ENCODE measurements around the gene AHSG. TPM values are rescaled to one million over a fixed set of nuclear protein-coding genes. Genes with fewer than 3 reads are reported as not detected.

The AHSG gene
- total RNA-seq, 1 experiment from 2014 or later: not detected

DNA sequence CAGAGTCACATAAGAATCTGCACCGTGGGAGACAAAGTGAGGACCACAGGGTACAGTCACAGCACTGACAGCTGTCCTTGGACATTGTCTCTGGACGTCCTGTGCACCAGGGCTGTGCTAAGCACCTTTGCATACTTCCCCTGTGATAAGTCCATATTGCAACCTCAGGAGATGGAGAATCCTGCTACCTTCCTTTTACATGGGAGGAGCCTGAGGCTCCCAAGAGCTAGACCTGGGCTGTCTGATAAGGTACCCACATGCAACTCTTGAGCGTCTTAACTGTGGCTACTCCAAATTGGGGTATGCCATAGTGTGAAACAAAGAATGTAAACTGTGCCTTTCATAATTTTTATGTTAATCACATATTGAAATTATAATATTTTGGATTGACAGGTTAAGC is 24.8 kb downstream of the AHSG start:
- intact Hi-C loops (cut with micrococcal nuclease): no loop called here
- no peak overlapping the region for H3K27ac Mint-ChIP-seq (ENCODE audit: low read depth, unreplicated experiment)
- ChIA-PET POLR2A (interaction anchor here (0.7 to 2.4 kb wide), 5 partner anchors 15 to 148 kb away, joined by 3 to 11 read pairs (median 3); partner anchors contain the start of genes DNAJB11 and EIF4A2), CTCF (interaction anchor here (3.5 kb wide), 1 partner anchor 21 kb away, joined by 18 read pairs; no protein-coding TSS in a partner anchor)
- H3K27me3 Mint-ChIP-seq (ENCODE audit: insufficient read depth, unreplicated experiment): no peaks in the 10 kb centered on the region
- DNase-seq (ENCODE audit: unreplicated experiment): no peak
- no TSS peak for BruUV-seq (replicated peaks)
- H3K4me1 Mint-ChIP-seq (ENCODE audit: insufficient read depth, unreplicated experiment): peaks cover 39% of the 10 kb centered on the region
- no peaks in the 10 kb centered on the region for H3K9me3 Mint-ChIP-seq (ENCODE audit: unreplicated experiment)
- no peak overlapping the region for H3K4me3 Mint-ChIP-seq (ENCODE audit: unreplicated experiment)
- H3K36me3 Mint-ChIP-seq (ENCODE audit: insufficient read depth, unreplicated experiment): no peaks in the 10 kb centered on the region
- TF ChIP-seq, protein P1, sequence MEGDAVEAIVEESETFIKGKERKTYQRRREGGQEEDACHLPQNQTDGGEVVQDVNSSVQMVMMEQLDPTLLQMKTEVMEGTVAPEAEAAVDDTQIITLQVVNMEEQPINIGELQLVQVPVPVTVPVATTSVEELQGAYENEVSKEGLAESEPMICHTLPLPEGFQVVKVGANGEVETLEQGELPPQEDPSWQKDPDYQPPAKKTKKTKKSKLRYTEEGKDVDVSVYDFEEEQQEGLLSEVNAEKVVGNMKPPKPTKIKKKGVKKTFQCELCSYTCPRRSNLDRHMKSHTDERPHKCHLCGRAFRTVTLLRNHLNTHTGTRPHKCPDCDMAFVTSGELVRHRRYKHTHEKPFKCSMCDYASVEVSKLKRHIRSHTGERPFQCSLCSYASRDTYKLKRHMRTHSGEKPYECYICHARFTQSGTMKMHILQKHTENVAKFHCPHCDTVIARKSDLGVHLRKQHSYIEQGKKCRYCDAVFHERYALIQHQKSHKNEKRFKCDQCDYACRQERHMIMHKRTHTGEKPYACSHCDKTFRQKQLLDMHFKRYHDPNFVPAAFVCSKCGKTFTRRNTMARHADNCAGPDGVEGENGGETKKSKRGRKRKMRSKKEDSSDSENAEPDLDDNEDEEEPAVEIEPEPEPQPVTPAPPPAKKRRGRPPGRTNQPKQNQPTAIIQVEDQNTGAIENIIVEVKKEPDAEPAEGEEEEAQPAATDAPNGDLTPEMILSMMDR (IDR thresholded peaks at IDR 0.05; ENCODE audit: unreplicated experiment): no peak

GRCh38 chr3:186638259-186638658 is 25.4 kb downstream of the AHSG start:
- ChIA-PET CTCF (no interaction called here), POLR2A (interaction anchor here (1.0 to 2.4 kb wide), 3 partner anchors 16 to 145 kb away, joined by 3 to 11 read pairs (median 4); partner anchors contain the start of gene EIF4A2)
- no peak overlapping the region for H3K27ac Mint-ChIP-seq (ENCODE audit: low read depth, unreplicated experiment)
- no peak overlapping the region for H3K4me3 Mint-ChIP-seq (ENCODE audit: unreplicated experiment)
- no peaks in the 10 kb centered on the region for H3K9me3 Mint-ChIP-seq (ENCODE audit: unreplicated experiment)
- intact Hi-C loops (cut with micrococcal nuclease): no loop called here
- no peak for DNase-seq (ENCODE audit: unreplicated experiment)
- TF ChIP-seq, protein P1 (IDR thresholded peaks at IDR 0.05; ENCODE audit: unreplicated experiment): no peak
- no TSS peak for BruUV-seq (replicated peaks)
- H3K4me1 Mint-ChIP-seq (ENCODE audit: insufficient read depth, unreplicated experiment): peaks cover 43% of the 10 kb centered on the region
- no peaks in the 10 kb centered on the region for H3K36me3 Mint-ChIP-seq (ENCODE audit: insufficient read depth, unreplicated experiment)
- H3K27me3 Mint-ChIP-seq (ENCODE audit: insufficient read depth, unreplicated experiment): no peaks in the 10 kb centered on the region

DNA sequence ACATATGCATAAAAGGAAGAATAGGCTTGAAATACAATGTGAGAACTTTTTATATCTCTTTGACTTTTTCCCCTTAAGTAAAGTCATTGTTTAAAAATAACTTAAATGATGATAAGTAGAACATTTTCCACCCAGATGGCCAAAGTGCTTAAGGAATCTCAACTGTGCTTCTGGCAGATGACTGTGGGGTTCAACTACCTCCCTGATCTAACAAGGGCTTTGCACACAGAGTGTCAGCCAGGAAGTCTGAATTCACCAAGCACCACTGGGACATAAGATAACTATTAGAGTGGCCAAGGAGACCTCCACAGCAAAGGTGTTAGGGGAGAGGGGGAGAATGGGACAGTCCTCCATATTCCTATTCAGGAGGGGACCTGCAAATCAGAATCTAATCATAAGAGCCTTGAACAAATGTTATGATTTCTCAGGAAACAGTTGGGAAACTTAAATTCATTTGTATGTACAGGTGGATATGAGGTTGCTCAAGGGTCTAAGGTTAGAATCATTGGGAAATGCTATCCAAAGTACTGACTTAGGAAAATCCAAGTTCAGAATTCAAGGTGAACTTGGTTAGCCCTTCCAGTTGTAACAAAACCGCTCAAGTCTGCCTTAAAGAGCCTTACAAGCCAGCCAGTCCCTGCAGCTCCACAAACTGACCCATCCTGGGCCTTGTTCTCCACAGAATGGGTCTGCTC is 27.1 kb downstream of the AHSG start, which contains the start of gene FETUB:
FETUB (plus strand) TSS at position 622 of the 695 bp plus-strand sequence; CDS start at position 684, 62 bp downstream.
- BruUV-seq (replicated peaks): no TSS peak
- intact Hi-C loops (cut with micrococcal nuclease): no loop called here
- peaks cover 49% of the 10 kb centered on the region for H3K4me1 Mint-ChIP-seq (ENCODE audit: insufficient read depth, unreplicated experiment)
- H3K4me3 Mint-ChIP-seq (ENCODE audit: unreplicated experiment): peak within 1 kb of the TSS; percentile 28
- no peak for DNase-seq (ENCODE audit: unreplicated experiment)
- TF ChIP-seq, protein P1 (IDR thresholded peaks at IDR 0.05; ENCODE audit: unreplicated experiment): no peak
- H3K27me3 Mint-ChIP-seq (ENCODE audit: insufficient read depth, unreplicated experiment): no peaks in the 10 kb centered on the region
- H3K36me3 Mint-ChIP-seq (ENCODE audit: insufficient read depth, unreplicated experiment): no peaks in the 10 kb centered on the region
- H3K9me3 Mint-ChIP-seq (ENCODE audit: unreplicated experiment): no peaks in the 10 kb centered on the region
- ChIA-PET CTCF (interaction anchor here (0.5 to 2.5 kb wide), 5 partner anchors 19 to 177 kb away, joined by 3 to 12 read pairs (median 3); no protein-coding TSS in a partner anchor), POLR2A (interaction anchor here (0.6 to 3.7 kb wide), 7 partner anchors 9 to 149 kb away, joined by 3 to 64 read pairs (median 8); partner anchors contain the start of genes EIF4A2 and TBCCD1)
- H3K27ac Mint-ChIP-seq (ENCODE audit: low read depth, unreplicated experiment): peak within 1 kb of the TSS; percentile 53

GRCh38 chr3:186640473-186640818 is 27.6 kb downstream of the AHSG start:
- peak overlapping the region; percentile 53 for H3K27ac Mint-ChIP-seq (ENCODE audit: low read depth, unreplicated experiment)
- POLR2A ChIA-PET: interaction anchor here (0.6 to 3.7 kb wide), 12 partner anchors 7 to 827 kb away, joined by 3 to 64 read pairs (median 5); partner anchors contain the start of genes EIF4A2 and TBCCD1
- H3K36me3 Mint-ChIP-seq (ENCODE audit: insufficient read depth, unreplicated experiment): no peaks in the 10 kb centered on the region
- intact Hi-C loops (cut with micrococcal nuclease): no loop called here
- no TSS peak for BruUV-seq (replicated peaks)
- H3K9me3 Mint-ChIP-seq (ENCODE audit: unreplicated experiment): no peaks in the 10 kb centered on the region
- peak overlapping the region; percentile 28 for H3K4me3 Mint-ChIP-seq (ENCODE audit: unreplicated experiment)
- no peaks in the 10 kb centered on the region for H3K27me3 Mint-ChIP-seq (ENCODE audit: insufficient read depth, unreplicated experiment)
- TF ChIP-seq, protein P1 (IDR thresholded peaks at IDR 0.05; ENCODE audit: unreplicated experiment): no peak
- peak; percentile 96 for DNase-seq (ENCODE audit: unreplicated experiment)
- H3K4me1 Mint-ChIP-seq (ENCODE audit: insufficient read depth, unreplicated experiment): peaks cover 52% of the 10 kb centered on the region
- CTCF ChIA-PET: interaction anchor here (1.3 to 2.5 kb wide), 2 partner anchors 23 to 30 kb away, joined by 4 to 12 read pairs; no protein-coding TSS in a partner anchor

Measured in MCF 10A (cell line).